ENCODE results near the gene KCNMA1. TPM values are rescaled to one million over a fixed set of nuclear protein-coding genes. Genes with fewer than 3 reads are reported as not detected.

Gene KCNMA1
- total and polyA plus RNA-seq, 9 of the 15 experiments (the other 6 are each of a cell fraction or from before 2014, with no cell fraction given): 0.01 to 0.95 (median 0.15) TPM; not detected in 4

GRCh38 chr10:77172086-77172485, 465.5 kb downstream of the KCNMA1 start:
- Histone ChIP-seq H4K20me1 (replicated peaks; ENCODE audit: control insufficient read depth, insufficient read depth, low read length) (no peaks in the 10 kb centered on the region; the same call in 1 of the 2 replicates), H3K4me3 (no peak overlapping the region), H3K4me1 (replicated peaks in 1 of 2; ENCODE audit: control insufficient read depth in 2 of 2, insufficient read depth in 2 of 2, low read length in 2 of 2) (no peaks in the 10 kb centered on the region), H3K4me2 (ENCODE audit: insufficient read depth, low read length) (no peak overlapping the region), H3K36me3 (ENCODE audit: control insufficient read depth, insufficient read depth, low read length) (no peaks in the 10 kb centered on the region), H3K79me2 (ENCODE audit: control insufficient read depth, insufficient read depth, low read length) (no peaks in the 10 kb centered on the region), H2AFZ (ENCODE audit: low read depth, low read length) (no peak overlapping the region), H3K9ac (ENCODE audit: insufficient read depth in 1 of 2, low read depth in 2 of 2, low read length in 2 of 2) (no peak overlapping the region), H3K9me1 (ENCODE audit: control insufficient read depth, insufficient read depth, low read length) (no peaks in the 10 kb centered on the region), H3K9me3 (replicated peaks; ENCODE audit: control insufficient read depth, insufficient read depth, low read depth, low read length) (no peaks in the 10 kb centered on the region), H3K27me3 (ENCODE audit: control insufficient read depth in 2 of 2, insufficient read depth in 2 of 2, low read length in 2 of 2) (no peaks in the 10 kb centered on the region), H3K27ac (ENCODE audit: extremely low read depth, low read depth, low read length) (no peak overlapping the region)
- BruUV-seq (replicated peaks): no TSS peak
- DNase-seq (ENCODE audit: extremely low read depth in 1 of 4, low spot score in 3 of 4) (no peak), FAIRE-seq (no peak), ATAC-seq (no peak)
- intact Hi-C loops (cut with micrococcal nuclease): loop anchor here (5.0 kb wide), 1 partner anchor 665 kb away; no protein-coding TSS in a partner anchor
- in situ Hi-C loops (cut with MboI): no loop called here
- CTCF ChIA-PET (ENCODE audit: low intra/inter-chr PET ratio): interaction anchor here (1.9 kb wide), 1 partner anchor 470 kb away, joined by 8 read pairs; no protein-coding TSS in a partner anchor
- POLR2A ChIA-PET: no interaction called here
- 1% methylated on average over 4 of the region's 4 CpGs for WGBS (ENCODE audit: insufficient coverage, low coverage, missing lambda C conversion rate)
- TF ChIP-seq RCOR1 (IDR thresholded peaks at IDR 0.05; ENCODE audit: borderline replicate concordance in 1 of 2, low read depth in 2 of 2, low read length in 2 of 2): no peak
- TF ChIP-seq ZNF165 (CRISPR knock-in tag; IDR thresholded peaks at IDR 0.05; ENCODE audit: borderline replicate concordance): no peak
- TF ChIP-seq USF1 (CRISPR knock-in tag; IDR thresholded peaks at IDR 0.05): no peak
- TF ChIP-seq ZFPM2 (CRISPR knock-in tag; IDR thresholded peaks at IDR 0.05): no peak
- no peak for TF ChIP-seq MNT (conservative IDR thresholded peaks at IDR 0.05)
- no peak for TF ChIP-seq ZNF318 (IDR thresholded peaks at IDR 0.05; ENCODE audit: borderline replicate concordance in 1 of 2, low read depth in 1 of 2)
- TF ChIP-seq TRIM24 (IDR thresholded peaks at IDR 0.05): no peak
- no peak for TF ChIP-seq HDGF (IDR thresholded peaks at IDR 0.05)
- no peak for TF ChIP-seq POLR2B (IDR thresholded peaks at IDR 0.05; ENCODE audit: low read depth, partially characterized antibody)
- TF ChIP-seq RNF2 (IDR thresholded peaks at IDR 0.05): no peak
- no peak for TF ChIP-seq PRMT5 (CRISPR knock-in tag; IDR thresholded peaks at IDR 0.05)
- no peak for TF ChIP-seq KAT8 (IDR thresholded peaks at IDR 0.05; ENCODE audit: low read depth)
- no peak for TF ChIP-seq RBM14 (IDR thresholded peaks at IDR 0.05; ENCODE audit: borderline replicate concordance, insufficient read depth, low read depth, low read length)
- TF ChIP-seq KHSRP (IDR thresholded peaks at IDR 0.05): no peak
- no peak for TF ChIP-seq MCM3 (IDR thresholded peaks at IDR 0.05)
